Keratinocyte (primary cell): ENCODE results near the gene STK38. TPM values are rescaled to one million over a fixed set of nuclear protein-coding genes. Genes with fewer than 3 reads are reported as not detected.
"Not testable (repeated sequence)": the region's sequence is repeated elsewhere in the genome, so short reads cannot be mapped to it uniquely, and the experiment has no call there.

Experiments
- DNase-seq: peaks from one replicate; pipeline ENCODE4 v3.0.0-alpha.2; 2011; ENCODE audit warnings: low read depth, missing footprints, low spot score
- FAIRE-seq: peaks from 2 replicates; lab custom pipeline; 2011; peaks lifted over from hg19 to GRCh38; lab: Jason Lieb, UNC
- H2AFZ ChIP-seq: 2 replicates; pipeline ENCODE4 v1.6.0; 2012; ENCODE audit warnings: low read length, control low read depth, inconsistent platforms; ENCODE audit not compliant: control insufficient read depth
- H3K27ac ChIP-seq: 2 replicates; pipeline ENCODE4 v1.5.1; 2011; ENCODE audit warnings: low read length; ENCODE audit not compliant: control insufficient read depth, insufficient read depth
- H3K27me3 ChIP-seq: 3 replicates; pipeline ENCODE4 v1.6.0; 2011; ENCODE audit warnings: low read length; ENCODE audit not compliant: control insufficient read depth, insufficient read depth; ENCODE audit errors: extremely low read depth
- H3K36me3 ChIP-seq, 2 experiments: 2 replicates in 1 of 2; 3 replicates in 1 of 2; pipeline ENCODE4 v1.5.1; 2011; ENCODE audit warnings: low read length in 2 of 2, mild to moderate bottlenecking in 1 of 2; ENCODE audit not compliant: control insufficient read depth in 2 of 2, insufficient read depth in 2 of 2; ENCODE audit errors: extremely low read depth in 1 of 2
- H3K4me1 ChIP-seq: 3 replicates; pipeline ENCODE4 v1.5.1; 2011; ENCODE audit warnings: low read length; ENCODE audit not compliant: control insufficient read depth, insufficient read depth; ENCODE audit errors: extremely low read depth
- H3K4me2 ChIP-seq: 3 replicates; pipeline ENCODE4 v1.6.0; 2011; ENCODE audit warnings: low read depth, low read length; ENCODE audit not compliant: control insufficient read depth, insufficient read depth; ENCODE audit errors: extremely low read depth
- H3K4me3 ChIP-seq, 3 experiments: fragments of 200-600 bp in 1 of 3; sonication (generic) in 1 of 3; 2 replicates in 2 of 3; 3 replicates in 1 of 3; pipeline ENCODE4 v1.5.1; 2011 to 2016; ENCODE audit warnings: low read length in 3 of 3, mild to moderate bottlenecking in 3 of 3, control low read depth in 2 of 3, inconsistent platforms in 1 of 3, low read depth in 1 of 3, mixed read lengths in 1 of 3, mixed run types in 1 of 3, moderate library complexity in 1 of 3; ENCODE audit not compliant: control insufficient read depth in 2 of 3, insufficient read depth in 2 of 3; ENCODE audit errors: extremely low read depth in 1 of 3
- H3K79me2 ChIP-seq: 2 replicates; pipeline ENCODE4 v1.6.0; 2012; ENCODE audit warnings: low read length; ENCODE audit not compliant: control insufficient read depth, insufficient read depth
- H3K9ac ChIP-seq: 3 replicates; pipeline ENCODE4 v1.6.0; 2011; ENCODE audit warnings: low read length; ENCODE audit not compliant: control insufficient read depth, insufficient read depth; ENCODE audit errors: extremely low read depth
- H3K9me1 ChIP-seq: 3 replicates; pipeline ENCODE4 v1.6.0; 2011; ENCODE audit warnings: low read length; ENCODE audit not compliant: control insufficient read depth, insufficient read depth; ENCODE audit errors: extremely low read depth
- H3K9me3 ChIP-seq: 2 replicates; pipeline ENCODE4 v1.5.1; 2012; ENCODE audit warnings: low read depth, low read length; ENCODE audit not compliant: control insufficient read depth
- H4K20me1 ChIP-seq: 3 replicates; pipeline ENCODE4 v1.6.0; 2011; ENCODE audit warnings: low read length; ENCODE audit not compliant: control insufficient read depth, insufficient read depth; ENCODE audit errors: extremely low read depth
- EZH2 ChIP-seq: IDR thresholded peaks from one replicate; pipeline ENCODE4 v1.6.1; 2012; ENCODE audit warnings: inconsistent platforms, mild to moderate bottlenecking, low read length, moderate library complexity
- dilution Hi-C: fragments of 300-500 bp; cut with MboI; formaldehyde crosslinking; loops from one replicate; pipeline ENCODE4 v1.7.0; 2020; ENCODE audit warnings: low sequenced_read_pairs; ENCODE audit not compliant: extremely low pct_ligation_motif_present
- polyA plus RNA-seq, 5 experiments: library from polyadenylated mRNA; depleted of rRNA in 3 of 5; stranded (reverse) in 3 of 5; stranded (forward) in 1 of 5; unstranded in 1 of 5; fragments of >200 nt; gene quantifications; 1 replicate in 1 of 5; 2 replicates in 3 of 5; 3 replicates in 1 of 5; pipeline versions ENCODE4 v1.2.1 to v1.2.3, GENCODE V29; 2011 to 2012; ENCODE audit warnings: missing spikeins in 2 of 5, low read depth in 1 of 5, low replicate concordance in 1 of 5
- TF ChIP-seq, protein P1 (sequence below), 3 experiments: IDR thresholded peaks in 1 of 3; conservative IDR thresholded peaks in 1 of 3; optimal IDR thresholded peaks in 1 of 3; 2 replicates in 2 of 3; 3 replicates in 1 of 3; pipeline versions ENCODE3 to v1.5.1; 2011; ENCODE audit warnings: low read length in 3 of 3, mild to moderate bottlenecking in 3 of 3, moderate library complexity in 2 of 3, control low read depth in 1 of 3, inconsistent platforms in 1 of 3; ENCODE audit not compliant: insufficient read depth in 2 of 3; ENCODE audit errors: extremely low read depth in 1 of 3

STK38 gene
- polyA plus RNA-seq, 1 donor (not counting 4 experiments of a cell fraction or from before 2014, with no cell fraction given) = 24.4 TPM

GRCh38 chr6:36459501-36459900, 87.8 kb downstream of the STK38 start:
- TF ChIP-seq, protein P1, sequence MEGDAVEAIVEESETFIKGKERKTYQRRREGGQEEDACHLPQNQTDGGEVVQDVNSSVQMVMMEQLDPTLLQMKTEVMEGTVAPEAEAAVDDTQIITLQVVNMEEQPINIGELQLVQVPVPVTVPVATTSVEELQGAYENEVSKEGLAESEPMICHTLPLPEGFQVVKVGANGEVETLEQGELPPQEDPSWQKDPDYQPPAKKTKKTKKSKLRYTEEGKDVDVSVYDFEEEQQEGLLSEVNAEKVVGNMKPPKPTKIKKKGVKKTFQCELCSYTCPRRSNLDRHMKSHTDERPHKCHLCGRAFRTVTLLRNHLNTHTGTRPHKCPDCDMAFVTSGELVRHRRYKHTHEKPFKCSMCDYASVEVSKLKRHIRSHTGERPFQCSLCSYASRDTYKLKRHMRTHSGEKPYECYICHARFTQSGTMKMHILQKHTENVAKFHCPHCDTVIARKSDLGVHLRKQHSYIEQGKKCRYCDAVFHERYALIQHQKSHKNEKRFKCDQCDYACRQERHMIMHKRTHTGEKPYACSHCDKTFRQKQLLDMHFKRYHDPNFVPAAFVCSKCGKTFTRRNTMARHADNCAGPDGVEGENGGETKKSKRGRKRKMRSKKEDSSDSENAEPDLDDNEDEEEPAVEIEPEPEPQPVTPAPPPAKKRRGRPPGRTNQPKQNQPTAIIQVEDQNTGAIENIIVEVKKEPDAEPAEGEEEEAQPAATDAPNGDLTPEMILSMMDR (optimal IDR thresholded peaks at IDR 0.05 in 1 of 3, IDR thresholded peaks at IDR 0.05 in 1 of 3, conservative IDR thresholded peaks at IDR 0.05 in 1 of 3; ENCODE audit: extremely low read depth in 1 of 3, insufficient read depth in 2 of 3, low read length in 3 of 3) = no peak
- TF ChIP-seq EZH2 = no peak
- no peaks in the 10 kb centered on the region for H3K9me3 ChIP-seq
- H3K4me3 ChIP-seq = no peak overlapping the region
- dilution Hi-C loops = no loop called here
- no peaks in the 10 kb centered on the region for H3K36me3 ChIP-seq
- H3K27ac ChIP-seq = no peak overlapping the region
- H3K9me1 ChIP-seq = no peaks in the 10 kb centered on the region
- DNase-seq = no peak
- no peak overlapping the region for H3K4me2 ChIP-seq
- H3K9ac ChIP-seq = no peak overlapping the region
- no peak overlapping the region for H2AFZ ChIP-seq
- H3K27me3 ChIP-seq = no peaks in the 10 kb centered on the region
- peaks cover 47% of the 10 kb centered on the region for H3K79me2 ChIP-seq
- H3K4me1 ChIP-seq = no peaks in the 10 kb centered on the region
- FAIRE-seq = no peak
- no peaks in the 10 kb centered on the region for H4K20me1 ChIP-seq

DNA sequence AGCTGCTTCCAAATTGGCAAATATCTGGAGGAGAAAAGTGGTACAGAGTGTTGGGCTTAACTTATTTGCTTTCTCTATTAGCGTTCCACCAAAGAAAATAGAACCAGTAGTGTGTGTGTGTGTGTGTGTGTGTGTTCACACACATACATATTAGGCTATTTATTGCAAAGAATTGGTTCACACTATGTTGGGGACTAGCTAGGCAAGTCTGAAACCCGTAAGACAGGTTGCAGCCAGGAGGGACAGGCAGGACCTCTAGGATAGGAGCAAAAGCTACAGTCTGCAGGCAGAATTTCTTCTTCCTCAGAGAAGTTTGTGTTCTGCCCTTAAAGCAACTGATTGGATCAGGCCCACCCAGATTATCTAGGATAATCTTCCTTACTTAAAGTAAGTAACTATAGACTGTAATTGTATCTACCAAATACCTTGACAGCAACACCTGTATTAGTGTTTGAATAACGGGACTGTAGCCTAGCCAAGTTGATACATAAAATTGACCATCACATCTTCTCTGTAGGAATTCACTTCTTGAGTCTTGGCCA, 91.7 kb downstream of the STK38 start:
- H3K9me3 ChIP-seq = no peaks in the 10 kb centered on the region
- H3K36me3 ChIP-seq = no peaks in the 10 kb centered on the region
- FAIRE-seq (no peak), DNase-seq (no peak)
- H2AFZ ChIP-seq = no peak overlapping the region
- no peaks in the 10 kb centered on the region for H3K27me3 ChIP-seq
- no peak overlapping the region for H3K9ac ChIP-seq
- no peaks in the 10 kb centered on the region for H3K9me1 ChIP-seq
- H3K4me1 ChIP-seq = no peaks in the 10 kb centered on the region
- TF ChIP-seq, protein P1 (optimal IDR thresholded peaks at IDR 0.05 in 1 of 3, IDR thresholded peaks at IDR 0.05 in 1 of 3, conservative IDR thresholded peaks at IDR 0.05 in 1 of 3; ENCODE audit: extremely low read depth in 1 of 3, insufficient read depth in 2 of 3, low read length in 3 of 3) = no peak
- no peak for TF ChIP-seq EZH2
- dilution Hi-C loops = no loop called here
- H3K4me2 ChIP-seq = no peak overlapping the region
- H3K4me3 ChIP-seq = no peak overlapping the region
- no peaks in the 10 kb centered on the region for H4K20me1 ChIP-seq
- peaks cover 45% of the 10 kb centered on the region for H3K79me2 ChIP-seq
- no peak overlapping the region for H3K27ac ChIP-seq

DNA sequence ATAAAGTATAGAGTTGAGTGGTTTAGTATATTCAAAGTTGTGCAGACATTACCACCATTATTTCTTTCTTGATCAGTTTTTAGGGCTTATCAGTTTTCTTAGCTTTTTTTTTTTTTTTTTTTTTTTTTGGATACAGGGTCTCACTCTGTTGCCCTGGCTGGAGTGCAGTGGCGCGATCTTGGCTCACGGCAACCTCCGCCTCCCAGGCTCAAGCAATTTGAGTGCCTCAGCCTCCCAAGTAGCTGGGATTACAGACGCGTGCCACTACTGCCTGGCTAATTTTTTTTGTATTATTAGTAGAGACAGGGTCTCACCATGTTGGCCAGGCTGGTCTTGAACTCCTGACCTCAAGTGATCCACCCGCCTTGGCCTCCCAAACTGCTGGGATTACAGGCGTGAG, 94.4 kb downstream of the STK38 start:
- H3K27ac ChIP-seq, H3K4me2 ChIP-seq, H3K27me3 ChIP-seq, H3K4me1 ChIP-seq, DNase-seq, H3K36me3 ChIP-seq, H3K4me3 ChIP-seq, H2AFZ ChIP-seq, H3K9me3 ChIP-seq, H3K9ac ChIP-seq, dilution Hi-C loops, H4K20me1 ChIP-seq, FAIRE-seq, H3K9me1 ChIP-seq: not testable (repeated sequence)
- H3K79me2 ChIP-seq = peaks cover 51% of the 10 kb centered on the region

DNA sequence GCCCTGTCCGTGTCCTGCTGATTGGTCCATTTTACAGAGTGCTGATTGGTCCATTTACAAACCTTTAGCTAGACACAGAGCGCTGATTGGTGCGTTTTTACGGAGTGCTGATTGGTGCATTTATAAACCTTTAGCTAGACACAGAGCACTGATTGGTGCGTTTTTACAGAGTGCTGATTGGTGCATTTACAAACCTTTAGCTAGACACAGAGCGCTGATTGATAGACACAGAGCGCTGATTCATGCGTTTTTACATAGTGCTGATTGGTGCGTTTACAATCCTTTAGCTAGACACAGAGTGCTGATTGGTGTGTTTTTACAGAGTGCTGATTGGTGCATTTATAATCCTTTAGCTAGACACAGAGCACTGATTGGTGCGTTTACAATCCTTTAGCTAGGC, 98.1 kb downstream of the STK38 start:
- H3K4me2 ChIP-seq, H3K9me1 ChIP-seq, H3K9ac ChIP-seq, H3K27ac ChIP-seq, H3K9me3 ChIP-seq, H3K36me3 ChIP-seq, H3K4me1 ChIP-seq, FAIRE-seq, H3K4me3 ChIP-seq, H2AFZ ChIP-seq, DNase-seq, H3K27me3 ChIP-seq, dilution Hi-C loops, H4K20me1 ChIP-seq: not testable (repeated sequence)
- H3K79me2 ChIP-seq = peaks cover 49% of the 10 kb centered on the region
